Measurements from ENCODE around the gene OSER1. TPM values are rescaled to one million over a fixed set of nuclear protein-coding genes. Genes with fewer than 3 reads are reported as not detected.
A peak's percentile ranks its signal among the peaks of the same experiment; 100 is the strongest.

OSER1 gene
- total and polyA plus RNA-seq, 2 donors = 28.4 to 56.7 TPM

DNA sequence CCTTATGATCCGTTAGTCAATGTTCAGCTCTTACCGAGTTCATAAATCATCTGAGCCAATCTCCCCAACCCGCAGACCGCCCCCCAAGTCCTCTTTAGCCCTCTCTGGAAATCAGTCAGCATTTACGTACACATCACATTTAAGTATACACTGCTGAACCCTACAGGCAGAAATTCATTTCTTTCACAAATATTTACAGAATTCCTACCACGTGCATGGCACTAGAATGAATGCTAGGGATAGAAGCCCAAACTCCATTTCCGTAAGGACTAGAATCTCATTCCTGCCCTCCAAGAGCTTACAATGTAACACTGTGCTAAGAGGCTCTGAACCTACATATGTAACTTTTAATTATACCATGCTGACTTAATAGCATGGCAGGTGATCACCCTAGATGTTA is 1.8 kb downstream of the OSER1 start:
- H3K4me1 ChIP-seq (ENCODE audit: control insufficient read depth in 2 of 2, insufficient read depth in 2 of 2, low read length in 2 of 2) = peaks cover 8 to 15% of the 10 kb centered on the region in 2 donors

DNA sequence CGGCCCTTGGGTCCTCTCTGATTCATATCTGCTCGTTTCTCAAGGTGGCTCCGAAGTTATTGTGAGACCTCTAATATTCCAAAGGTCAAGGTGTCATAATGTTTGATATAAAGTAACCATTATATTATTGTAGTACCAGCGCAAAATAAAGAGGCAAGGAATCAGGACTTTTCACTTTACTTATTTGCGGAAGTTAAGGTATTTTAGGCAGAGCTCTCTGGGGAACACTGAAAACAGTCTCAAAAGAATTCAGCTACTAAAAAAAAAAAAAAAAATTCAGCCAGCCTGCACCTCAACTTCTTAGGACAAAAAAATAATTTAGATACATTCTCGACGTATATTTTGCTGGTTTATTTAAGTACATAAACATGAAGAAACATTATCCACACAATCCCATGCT is 2.4 kb downstream of the OSER1 start:
- Histone ChIP-seq H3K27me3 (ENCODE audit: control insufficient read depth in 2 of 2, insufficient read depth in 1 of 2, low read length in 1 of 2) (no peaks in the 10 kb centered on the region), H3K4me1 (ENCODE audit: control insufficient read depth in 2 of 2, insufficient read depth in 2 of 2, low read length in 2 of 2) (peaks cover 8 to 15% of the 10 kb centered on the region in 2 donors), H3K36me3 (ENCODE audit: control insufficient read depth in 2 of 2, insufficient read depth in 2 of 2, low read length in 1 of 2) (peaks cover 12 to 16% of the 10 kb centered on the region in 2 donors), H3K4me3 (ENCODE audit: low read length in 2 of 2) (no peak overlapping the region), H3K9me3 (ENCODE audit: control insufficient read depth in 2 of 2, insufficient read depth in 1 of 2, low read length in 1 of 2) (no peaks in the 10 kb centered on the region), H3K27ac (ENCODE audit: low read depth in 1 of 2, low read length in 1 of 2) (no peak overlapping the region)
- WGBS = 85% methylated on average over 7 of the region's 7 CpGs
- no peak for DNase-seq (ENCODE audit: low read depth in 6 of 9, low spot score in 9 of 9)

More for the DNA sequence above, 1.8 kb downstream of the OSER1 start:
- Histone ChIP-seq H3K4me3 (ENCODE audit: low read length in 2 of 2) (peak overlapping the region in 1 of 2 donors; percentile 73), H3K36me3 (ENCODE audit: control insufficient read depth in 2 of 2, insufficient read depth in 2 of 2, low read length in 1 of 2) (peaks cover 12 to 16% of the 10 kb centered on the region in 2 donors), H3K9me3 (ENCODE audit: control insufficient read depth in 2 of 2, insufficient read depth in 1 of 2, low read length in 1 of 2) (no peaks in the 10 kb centered on the region), H3K27ac (ENCODE audit: low read depth in 1 of 2, low read length in 1 of 2) (no peak overlapping the region), H3K27me3 (ENCODE audit: control insufficient read depth in 2 of 2, insufficient read depth in 1 of 2, low read length in 1 of 2) (no peaks in the 10 kb centered on the region)
- DNase-seq (ENCODE audit: low read depth in 6 of 9, low spot score in 9 of 9) = no peak
- 56% methylated on average over 7 of the region's 7 CpGs for WGBS

DNA sequence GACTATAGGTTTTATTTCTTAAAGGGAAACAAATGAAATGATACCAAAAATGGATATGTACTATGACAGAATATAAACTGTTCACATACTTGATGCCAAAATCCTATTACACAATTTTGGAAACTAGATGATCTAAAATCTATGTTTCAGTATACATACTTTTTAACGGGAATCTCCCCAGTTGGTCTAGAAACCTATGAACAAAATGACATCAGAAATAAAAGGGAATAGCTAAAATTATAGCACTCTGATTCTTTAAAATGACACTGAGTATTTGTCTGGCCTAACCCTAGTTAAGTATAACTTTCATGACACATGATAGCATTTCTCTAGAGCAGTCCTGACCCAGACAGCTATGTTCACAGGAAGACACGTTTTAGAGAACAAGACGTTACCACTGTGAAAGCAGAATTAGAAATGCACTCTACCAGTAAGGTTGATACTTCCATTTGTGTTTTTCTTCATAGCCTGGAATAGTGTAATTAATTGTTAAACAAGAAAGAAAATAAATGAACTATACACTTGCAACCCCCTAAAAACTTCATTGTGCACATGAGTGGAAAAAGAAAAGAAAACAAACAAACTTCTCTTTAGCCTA is 3.3 kb downstream of the OSER1 start:
- Histone ChIP-seq H3K36me3 (ENCODE audit: control insufficient read depth in 2 of 2, insufficient read depth in 2 of 2, low read length in 1 of 2) (peaks cover 16 to 18% of the 10 kb centered on the region in 2 donors), H3K27me3 (ENCODE audit: control insufficient read depth in 2 of 2, insufficient read depth in 1 of 2, low read length in 1 of 2) (no peaks in the 10 kb centered on the region), H3K4me3 (ENCODE audit: low read length in 2 of 2) (no peak overlapping the region), H3K4me1 (ENCODE audit: control insufficient read depth in 2 of 2, insufficient read depth in 2 of 2, low read length in 2 of 2) (peaks cover 8 to 15% of the 10 kb centered on the region in 2 donors), H3K9me3 (ENCODE audit: control insufficient read depth in 2 of 2, insufficient read depth in 1 of 2, low read length in 1 of 2) (no peaks in the 10 kb centered on the region), H3K27ac (ENCODE audit: low read depth in 1 of 2, low read length in 1 of 2) (no peak overlapping the region)
- 83% methylated on average over 3 of the region's 3 CpGs for WGBS
- DNase-seq (ENCODE audit: low read depth in 6 of 9, low spot score in 9 of 9) = no peak

DNA sequence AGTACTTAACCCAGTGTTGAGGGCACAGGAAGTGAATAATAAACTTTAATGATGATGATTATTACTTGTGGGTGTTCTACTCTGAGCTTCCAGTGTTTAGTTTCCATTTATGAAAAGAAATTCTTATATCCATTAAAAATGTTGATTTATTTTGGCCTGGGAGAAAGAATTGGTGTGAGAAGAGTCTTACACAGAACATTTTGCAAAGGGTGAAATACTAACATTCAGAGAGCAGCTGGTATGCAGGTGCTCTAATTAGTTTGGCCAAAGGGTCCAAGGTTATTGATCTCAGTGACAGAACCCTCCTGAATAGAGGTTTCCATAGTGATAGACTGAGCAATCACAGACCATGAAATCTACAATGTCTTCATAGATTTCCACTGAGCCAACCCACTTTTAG is 4.4 kb downstream of the OSER1 start:
- no peak overlapping the region for H3K4me3 ChIP-seq (ENCODE audit: low read length in 2 of 2)
- H3K4me1 ChIP-seq (ENCODE audit: control insufficient read depth in 2 of 2, insufficient read depth in 2 of 2, low read length in 2 of 2) = peaks cover under 1 to 11% of the 10 kb centered on the region in 2 donors
- H3K9me3 ChIP-seq (ENCODE audit: control insufficient read depth in 2 of 2, insufficient read depth in 1 of 2, low read length in 1 of 2) = no peaks in the 10 kb centered on the region
- no peak overlapping the region for H3K27ac ChIP-seq (ENCODE audit: low read depth in 1 of 2, low read length in 1 of 2)
- no peaks in the 10 kb centered on the region for H3K27me3 ChIP-seq (ENCODE audit: control insufficient read depth in 2 of 2, insufficient read depth in 1 of 2, low read length in 1 of 2)
- H3K36me3 ChIP-seq (ENCODE audit: control insufficient read depth in 2 of 2, insufficient read depth in 2 of 2, low read length in 1 of 2) = peaks cover 20 to 24% of the 10 kb centered on the region in 2 donors
- no peak for DNase-seq (ENCODE audit: low read depth in 6 of 9, low spot score in 9 of 9)

DNA sequence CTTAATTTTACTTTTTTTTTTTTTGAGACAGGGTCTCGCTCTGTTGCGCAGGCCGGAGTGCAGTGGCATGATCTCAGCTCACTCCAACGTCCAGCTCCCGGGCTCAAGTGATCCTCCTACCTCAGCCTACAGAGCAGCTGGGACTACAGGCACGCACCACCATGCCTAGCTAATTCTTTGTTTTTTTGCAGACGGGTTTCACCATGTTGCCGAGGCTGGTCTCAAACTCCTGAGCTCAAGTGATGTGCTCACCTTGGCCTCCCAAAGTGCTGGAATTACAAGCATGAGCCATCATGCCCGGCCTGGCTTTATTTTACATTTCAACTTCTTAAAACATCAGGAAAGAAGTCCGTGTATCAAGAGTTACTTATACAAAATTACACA is 5.7 kb downstream of the OSER1 start:
- WGBS = 98% methylated on average over 10 of the region's 10 CpGs
- H3K36me3 ChIP-seq (ENCODE audit: control insufficient read depth in 2 of 2, insufficient read depth in 2 of 2, low read length in 1 of 2) = peaks cover 28 to 34% of the 10 kb centered on the region in 2 donors
- H3K4me1 ChIP-seq (ENCODE audit: control insufficient read depth in 2 of 2, insufficient read depth in 2 of 2, low read length in 2 of 2) = peaks cover 0 to 11% of the 10 kb centered on the region in 2 donors
- no peak overlapping the region for H3K27ac ChIP-seq (ENCODE audit: low read depth in 1 of 2, low read length in 1 of 2)
- H3K4me3 ChIP-seq (ENCODE audit: low read length in 2 of 2) = no peak overlapping the region
- no peaks in the 10 kb centered on the region for H3K27me3 ChIP-seq (ENCODE audit: control insufficient read depth in 2 of 2, insufficient read depth in 1 of 2, low read length in 1 of 2)
- no peaks in the 10 kb centered on the region for H3K9me3 ChIP-seq (ENCODE audit: control insufficient read depth in 2 of 2, insufficient read depth in 1 of 2, low read length in 1 of 2)
- DNase-seq (ENCODE audit: low read depth in 6 of 9, low spot score in 9 of 9) = no peak

DNA sequence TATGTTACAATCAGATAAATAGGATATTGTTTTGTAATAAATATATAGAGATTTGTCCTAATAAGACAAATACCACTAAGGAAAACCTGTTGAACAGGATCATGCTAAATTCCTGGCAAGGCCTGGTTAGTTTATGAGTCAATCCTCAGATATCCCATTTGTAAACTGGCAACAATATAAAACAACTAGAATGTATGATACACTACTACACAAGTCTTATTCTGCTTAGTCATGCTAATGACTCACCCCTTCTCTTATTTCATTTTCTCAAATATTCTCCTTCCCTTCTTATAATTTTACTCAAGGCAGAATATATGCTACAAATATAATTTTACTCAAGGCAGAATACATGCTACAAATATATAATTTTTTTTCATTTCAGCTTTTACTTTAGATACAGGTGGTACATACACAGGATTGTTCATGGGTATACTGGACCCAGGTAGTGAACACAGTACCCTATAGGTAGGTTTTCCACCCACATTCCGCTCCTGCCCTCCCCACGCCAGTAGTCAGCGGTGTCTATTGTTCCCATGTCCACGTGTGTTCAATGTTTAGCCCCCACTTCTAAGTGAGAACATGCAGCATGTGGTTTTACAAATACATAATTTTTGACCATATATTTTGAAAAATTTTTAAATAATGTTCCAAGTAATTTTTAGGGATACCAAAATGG is 6.3 kb downstream of the OSER1 start:
- no peaks in the 10 kb centered on the region for H3K27me3 ChIP-seq (ENCODE audit: control insufficient read depth in 2 of 2, insufficient read depth in 1 of 2, low read length in 1 of 2)
- WGBS = 98% methylated on average over 4 of the region's 4 CpGs
- H3K9me3 ChIP-seq (ENCODE audit: control insufficient read depth in 2 of 2, insufficient read depth in 1 of 2, low read length in 1 of 2) = no peaks in the 10 kb centered on the region
- no peak overlapping the region for H3K27ac ChIP-seq (ENCODE audit: low read depth in 1 of 2, low read length in 1 of 2)
- no peak for DNase-seq (ENCODE audit: low read depth in 6 of 9, low spot score in 9 of 9)
- no peak overlapping the region for H3K4me3 ChIP-seq (ENCODE audit: low read length in 2 of 2)
- peaks cover 29 to 38% of the 10 kb centered on the region in 2 donors for H3K36me3 ChIP-seq (ENCODE audit: control insufficient read depth in 2 of 2, insufficient read depth in 2 of 2, low read length in 1 of 2)
- H3K4me1 ChIP-seq (ENCODE audit: control insufficient read depth in 2 of 2, insufficient read depth in 2 of 2, low read length in 2 of 2) = peaks cover 0 to 6% of the 10 kb centered on the region in 2 donors

DNA sequence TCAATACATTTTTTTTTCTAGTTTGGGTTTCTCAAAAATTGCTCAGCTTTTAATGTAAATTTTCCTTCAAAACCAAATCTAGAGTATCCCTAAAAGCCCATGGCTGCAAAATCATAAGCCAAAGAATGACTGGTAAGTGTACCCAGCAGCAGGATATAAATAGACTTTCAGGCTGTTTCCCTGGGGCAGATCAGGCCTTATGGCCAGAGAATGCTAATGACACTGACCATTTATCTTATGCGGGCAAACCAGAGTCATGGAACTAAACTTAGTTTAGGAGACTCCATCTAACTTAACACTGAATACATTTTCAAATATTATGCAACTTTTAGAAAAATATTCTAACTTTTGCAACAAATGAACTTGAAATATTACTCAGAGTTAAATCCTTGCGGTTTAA is 7.4 kb downstream of the OSER1 start:
- WGBS = 76% methylated on average over 2 of the region's 2 CpGs
- Histone ChIP-seq H3K4me3 (ENCODE audit: low read length in 2 of 2) (no peak overlapping the region), H3K4me1 (ENCODE audit: control insufficient read depth in 2 of 2, insufficient read depth in 2 of 2, low read length in 2 of 2) (no peaks in the 10 kb centered on the region), H3K27ac (ENCODE audit: low read depth in 1 of 2, low read length in 1 of 2) (peak overlapping the region; percentile 35 to 58), H3K9me3 (ENCODE audit: control insufficient read depth in 2 of 2, insufficient read depth in 1 of 2, low read length in 1 of 2) (no peaks in the 10 kb centered on the region), H3K27me3 (ENCODE audit: control insufficient read depth in 2 of 2, insufficient read depth in 1 of 2, low read length in 1 of 2) (no peaks in the 10 kb centered on the region), H3K36me3 (ENCODE audit: control insufficient read depth in 2 of 2, insufficient read depth in 2 of 2, low read length in 1 of 2) (peaks cover 37 to 44% of the 10 kb centered on the region in 2 donors)
- no peak for DNase-seq (ENCODE audit: low read depth in 6 of 9, low spot score in 9 of 9)

DNA sequence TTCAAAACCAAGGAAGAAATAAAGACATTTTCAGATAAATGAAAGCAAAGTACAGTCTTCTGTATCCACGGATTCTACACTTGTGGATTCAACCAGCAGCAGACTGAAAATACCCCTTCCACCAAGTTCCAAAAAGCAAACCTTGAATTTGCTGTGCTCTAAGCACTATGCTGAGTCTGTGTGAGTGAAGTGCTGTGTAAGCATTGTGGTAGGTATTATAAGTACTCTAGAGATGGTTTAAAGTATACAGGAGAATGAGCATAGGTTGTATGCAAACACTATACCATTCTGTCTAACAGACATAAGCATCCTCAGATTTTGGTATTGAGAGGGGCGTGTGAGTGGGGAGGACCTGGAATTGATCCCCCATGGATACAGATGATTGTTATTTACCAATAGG is 9.6 kb downstream of the OSER1 start:
- no peak for DNase-seq (ENCODE audit: low read depth in 6 of 9, low spot score in 9 of 9)
- WGBS = 50% methylated on average over 2 of the region's 2 CpGs
- no peaks in the 10 kb centered on the region for H3K27me3 ChIP-seq (ENCODE audit: control insufficient read depth in 2 of 2, insufficient read depth in 1 of 2, low read length in 1 of 2)
- peaks cover 50 to 59% of the 10 kb centered on the region in 2 donors for H3K36me3 ChIP-seq (ENCODE audit: control insufficient read depth in 2 of 2, insufficient read depth in 2 of 2, low read length in 1 of 2)
- H3K4me1 ChIP-seq (ENCODE audit: control insufficient read depth in 2 of 2, insufficient read depth in 2 of 2, low read length in 2 of 2) = no peaks in the 10 kb centered on the region
- H3K9me3 ChIP-seq (ENCODE audit: control insufficient read depth in 2 of 2, insufficient read depth in 1 of 2, low read length in 1 of 2) = no peaks in the 10 kb centered on the region
- H3K4me3 ChIP-seq (ENCODE audit: low read length in 2 of 2) = no peak overlapping the region
- peak overlapping the region in 1 of 2 donors; percentile 18 for H3K27ac ChIP-seq (ENCODE audit: low read depth in 1 of 2, low read length in 1 of 2)

DNA sequence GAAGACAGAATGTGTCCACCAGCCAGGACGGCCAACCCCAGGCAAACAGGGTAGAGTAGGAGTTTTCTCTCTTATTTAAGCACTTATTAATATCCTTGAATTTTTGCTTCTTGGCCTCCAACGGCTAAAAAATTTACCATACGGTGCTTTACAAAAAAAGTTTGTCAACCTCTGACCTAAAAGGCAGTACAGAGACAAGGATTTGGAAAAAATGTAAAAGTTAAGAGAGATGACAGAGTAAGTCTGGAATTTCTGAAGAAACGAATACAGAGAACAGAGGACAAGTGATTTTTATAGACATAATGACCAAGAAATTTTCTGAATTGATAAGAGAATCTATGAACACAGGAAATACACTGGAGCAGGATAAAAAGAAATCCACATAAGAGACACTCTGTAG is 10.2 kb downstream of the OSER1 start:
- DNase-seq (ENCODE audit: low read depth in 6 of 9, low spot score in 9 of 9) = no peak
- no peak overlapping the region for H3K4me3 ChIP-seq (ENCODE audit: low read length in 2 of 2)
- H3K9me3 ChIP-seq (ENCODE audit: control insufficient read depth in 2 of 2, insufficient read depth in 1 of 2, low read length in 1 of 2) = no peaks in the 10 kb centered on the region
- no peak overlapping the region for H3K27ac ChIP-seq (ENCODE audit: low read depth in 1 of 2, low read length in 1 of 2)
- H3K4me1 ChIP-seq (ENCODE audit: control insufficient read depth in 2 of 2, insufficient read depth in 2 of 2, low read length in 2 of 2) = no peaks in the 10 kb centered on the region
- WGBS = 95% methylated on average over 4 of the region's 4 CpGs
- no peaks in the 10 kb centered on the region for H3K27me3 ChIP-seq (ENCODE audit: control insufficient read depth in 2 of 2, insufficient read depth in 1 of 2, low read length in 1 of 2)
- H3K36me3 ChIP-seq (ENCODE audit: control insufficient read depth in 2 of 2, insufficient read depth in 2 of 2, low read length in 1 of 2) = peaks cover 45 to 54% of the 10 kb centered on the region in 2 donors

All from thymus (tissue), 11 donors.